Measurements from ENCODE around the gene C5.
A peak's percentile ranks its signal among the peaks of the same experiment; 100 is the strongest.
"Not testable (repeated sequence)": the region's sequence is repeated elsewhere in the genome, so short reads cannot be mapped to it uniquely, and the experiment has no call there.

C5 gene

DNA sequence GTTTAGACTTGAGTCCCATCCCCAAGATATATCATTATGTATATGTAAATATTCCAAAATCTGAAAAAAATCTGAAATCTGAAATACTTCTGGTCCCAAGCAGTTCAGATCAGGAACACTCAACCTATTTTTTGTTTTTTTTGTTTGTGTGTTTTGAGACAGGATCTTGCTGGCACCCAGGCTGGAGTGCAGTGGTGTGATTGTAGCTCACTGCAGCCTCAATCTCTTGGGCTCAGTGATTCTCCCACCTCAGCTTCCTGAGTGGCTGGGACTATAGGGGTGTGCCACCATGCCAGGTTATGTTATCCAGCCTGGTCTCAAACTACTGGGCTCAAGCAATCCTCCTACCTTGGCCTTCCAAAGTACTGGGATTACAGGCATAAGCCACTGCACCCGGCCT is 72.8 kb downstream of the C5 start:
- Mint-ChIP-seq H3K4me3 (no peak overlapping the region), H3K36me3 (no peaks in the 10 kb centered on the region), H3K27me3 (no peaks in the 10 kb centered on the region), H3K27ac (no peak overlapping the region), H3K4me1 (ENCODE audit: low read depth) (peaks cover 22% of the 10 kb centered on the region), H3K9me3 (ENCODE audit: low read depth) (no peaks in the 10 kb centered on the region)

DNA sequence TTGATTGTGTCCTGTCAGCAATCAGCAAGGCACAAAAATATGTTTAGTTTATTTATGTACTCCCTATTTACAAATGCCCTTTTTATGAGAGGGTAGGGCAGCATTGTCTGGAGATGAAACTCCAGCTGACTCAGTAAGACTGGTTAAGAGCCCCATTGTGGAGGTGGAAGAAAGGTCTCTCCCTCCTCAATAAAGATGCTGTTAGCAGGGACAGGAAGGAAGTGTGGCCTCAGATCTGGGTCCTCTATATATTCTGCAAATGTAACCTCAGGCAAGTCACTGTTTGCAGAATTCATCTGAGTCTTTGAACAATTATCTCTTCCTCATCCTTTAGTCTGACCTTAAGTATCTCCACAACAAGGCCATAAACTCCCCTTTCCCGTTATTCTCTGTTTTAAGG is 75.2 kb downstream of the C5 start:
- Mint-ChIP-seq H3K4me1 (ENCODE audit: low read depth) (peaks cover 18% of the 10 kb centered on the region), H3K9me3 (ENCODE audit: low read depth) (no peaks in the 10 kb centered on the region), H3K27me3 (no peaks in the 10 kb centered on the region), H3K36me3 (no peaks in the 10 kb centered on the region), H3K27ac (peak overlapping the region; percentile 66), H3K4me3 (no peak overlapping the region)

DNA sequence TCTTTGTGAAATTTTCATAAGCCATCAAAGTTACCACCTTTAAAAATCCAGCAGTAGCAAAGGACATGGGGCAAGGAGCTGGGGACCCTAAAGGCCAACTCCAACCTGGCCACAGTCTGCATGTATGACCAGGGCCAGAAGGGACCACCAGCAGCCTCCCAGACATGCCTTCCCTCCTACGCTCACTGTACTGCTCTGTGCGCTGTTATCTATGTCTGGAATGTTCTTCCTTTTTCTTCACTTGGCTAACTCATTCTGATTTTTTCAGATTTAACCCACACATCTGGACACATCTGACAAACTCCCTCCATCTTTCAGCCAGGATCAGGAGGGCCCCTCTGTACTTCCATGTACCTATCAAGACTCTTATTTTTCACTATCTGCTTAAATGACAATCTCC is 75.9 kb downstream of the C5 start:
- Mint-ChIP-seq H3K9me3 (ENCODE audit: low read depth) (no peaks in the 10 kb centered on the region), H3K36me3 (no peaks in the 10 kb centered on the region), H3K27ac (no peak overlapping the region), H3K4me1 (ENCODE audit: low read depth) (peaks cover 18% of the 10 kb centered on the region), H3K27me3 (no peaks in the 10 kb centered on the region), H3K4me3 (no peak overlapping the region)

DNA sequence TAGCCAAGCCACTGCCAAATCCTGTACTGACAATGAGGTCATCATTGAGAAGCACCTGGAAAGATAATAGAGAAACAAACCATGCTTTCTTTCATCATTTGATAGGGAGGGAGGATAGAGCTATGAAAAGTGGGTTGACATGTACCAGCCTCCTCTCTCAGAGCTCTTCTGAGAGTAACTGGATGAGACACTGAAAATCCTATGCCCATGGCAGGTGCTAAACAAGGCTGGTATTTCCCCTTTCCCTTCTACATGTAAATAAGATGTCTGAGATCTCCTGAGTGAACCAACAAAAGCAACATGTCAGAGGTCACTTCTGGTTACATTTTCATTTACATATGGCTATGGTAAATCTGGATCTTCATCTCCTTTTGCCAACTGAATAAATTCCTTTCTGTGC is 78.1 kb downstream of the C5 start:
- Mint-ChIP-seq H3K4me3 (no peak overlapping the region), H3K4me1 (ENCODE audit: low read depth) (peaks cover 18% of the 10 kb centered on the region), H3K36me3 (no peaks in the 10 kb centered on the region), H3K27me3 (no peaks in the 10 kb centered on the region), H3K9me3 (ENCODE audit: low read depth) (no peaks in the 10 kb centered on the region), H3K27ac (no peak overlapping the region)

DNA sequence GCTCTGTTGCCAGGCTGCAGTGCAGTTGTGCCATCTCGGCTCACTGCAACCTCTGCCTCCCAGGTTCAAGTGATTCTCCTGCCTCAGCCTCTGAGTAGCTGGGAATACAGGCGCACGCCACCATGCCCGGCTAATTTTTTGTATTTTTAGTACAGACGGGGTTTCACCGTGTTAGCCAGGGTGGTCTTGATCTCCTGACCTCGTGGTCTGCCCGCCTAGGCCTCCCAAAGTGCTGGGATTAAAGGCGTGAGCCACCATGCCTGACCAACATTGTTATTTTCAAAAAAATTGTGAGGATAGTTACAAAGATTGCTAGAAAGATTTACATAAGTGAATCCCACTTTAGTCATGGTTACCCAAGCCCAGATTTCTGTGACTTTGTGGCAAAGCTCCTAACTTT is 78.6 kb downstream of the C5 start:
- H3K27me3 Mint-ChIP-seq; H3K27ac Mint-ChIP-seq; H3K4me3 Mint-ChIP-seq; H3K9me3 Mint-ChIP-seq (ENCODE audit: low read depth); H3K36me3 Mint-ChIP-seq: not testable (repeated sequence)
- peaks cover 17% of the 10 kb centered on the region for H3K4me1 Mint-ChIP-seq (ENCODE audit: low read depth)

DNA sequence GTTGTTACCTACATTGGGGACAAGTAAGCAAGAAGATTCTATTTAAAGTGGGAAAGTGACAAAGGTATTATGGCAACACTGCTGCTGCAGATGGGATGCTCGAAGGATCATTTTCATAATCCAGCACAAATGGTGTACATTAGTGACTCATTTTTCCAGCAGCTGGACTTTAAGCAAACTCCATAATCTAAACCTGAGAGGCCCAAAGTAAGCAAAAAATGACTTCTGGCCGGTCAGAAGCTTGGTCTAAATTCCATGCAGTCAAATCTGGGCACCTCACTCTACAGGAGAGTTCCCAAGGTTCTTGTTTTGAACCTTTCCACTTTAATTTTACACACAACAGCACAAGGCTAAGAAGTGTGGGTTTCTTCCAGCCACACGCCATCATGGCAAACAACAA is 79.8 kb downstream of the C5 start:
- Mint-ChIP-seq H3K27ac (no peak overlapping the region), H3K4me1 (ENCODE audit: low read depth) (peaks cover 10% of the 10 kb centered on the region), H3K9me3 (ENCODE audit: low read depth) (no peaks in the 10 kb centered on the region), H3K36me3 (no peaks in the 10 kb centered on the region), H3K4me3 (no peak overlapping the region), H3K27me3 (no peaks in the 10 kb centered on the region)

DNA sequence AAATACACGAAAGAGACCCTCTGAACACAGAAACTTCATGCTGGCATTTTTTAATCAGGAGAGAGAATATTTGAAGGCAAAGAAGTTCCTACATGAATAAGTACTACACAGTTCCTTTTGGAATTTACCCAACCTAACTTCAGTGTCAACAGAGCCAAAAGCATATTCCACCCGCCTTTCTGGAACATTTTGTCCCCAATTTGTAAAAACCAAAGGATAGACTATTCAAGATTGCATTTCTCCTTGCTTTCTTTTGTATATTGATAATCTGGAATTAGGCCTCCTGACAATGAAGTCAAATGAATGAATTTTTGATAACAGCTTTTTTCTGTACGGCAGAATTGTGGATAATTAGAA is 84.1 kb downstream of the C5 start:
- no peaks in the 10 kb centered on the region for H3K27me3 Mint-ChIP-seq
- no peak overlapping the region for H3K27ac Mint-ChIP-seq
- no peaks in the 10 kb centered on the region for H3K4me1 Mint-ChIP-seq (ENCODE audit: low read depth)
- H3K9me3 Mint-ChIP-seq (ENCODE audit: low read depth), result no peaks in the 10 kb centered on the region
- H3K4me3 Mint-ChIP-seq, result no peak overlapping the region
- peaks cover 4% of the 10 kb centered on the region for H3K36me3 Mint-ChIP-seq

DNA sequence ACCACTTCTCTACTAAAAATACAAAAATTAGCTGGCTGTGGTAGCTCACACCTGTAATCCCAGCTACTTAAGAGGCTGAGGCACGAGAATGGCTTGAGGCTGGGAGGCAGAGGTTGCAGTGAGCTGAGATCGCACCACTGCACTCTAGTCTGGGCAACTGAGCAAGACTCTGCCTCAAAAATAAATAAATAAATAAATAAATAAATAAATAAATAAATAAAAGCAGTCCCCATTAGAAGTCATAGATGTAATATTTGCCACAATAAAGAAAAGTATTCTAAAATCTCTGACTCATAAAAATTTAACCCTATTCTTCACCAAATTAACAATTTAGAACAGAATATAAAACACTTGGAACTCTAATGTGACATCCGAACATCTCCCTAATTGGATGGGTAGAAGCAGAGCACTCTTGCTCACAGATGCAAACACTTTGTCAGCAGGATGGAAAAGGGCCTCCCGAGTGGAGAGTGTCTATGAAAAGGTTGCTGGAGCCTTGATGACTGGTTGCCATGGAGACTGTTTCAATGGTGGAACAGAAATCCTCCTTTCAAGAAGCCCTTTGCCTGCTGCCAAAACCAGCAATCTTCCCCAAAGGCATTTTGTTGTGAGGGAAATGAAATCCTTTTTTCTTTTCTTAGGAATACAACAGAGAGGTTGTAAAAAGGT is 84.6 kb downstream of the C5 start:
- peaks cover 4% of the 10 kb centered on the region for H3K36me3 Mint-ChIP-seq
- no peaks in the 10 kb centered on the region for H3K4me1 Mint-ChIP-seq (ENCODE audit: low read depth)
- H3K9me3 Mint-ChIP-seq (ENCODE audit: low read depth), result no peaks in the 10 kb centered on the region
- H3K27me3 Mint-ChIP-seq, result no peaks in the 10 kb centered on the region
- H3K27ac Mint-ChIP-seq, result no peak overlapping the region
- H3K4me3 Mint-ChIP-seq, result no peak overlapping the region

DNA sequence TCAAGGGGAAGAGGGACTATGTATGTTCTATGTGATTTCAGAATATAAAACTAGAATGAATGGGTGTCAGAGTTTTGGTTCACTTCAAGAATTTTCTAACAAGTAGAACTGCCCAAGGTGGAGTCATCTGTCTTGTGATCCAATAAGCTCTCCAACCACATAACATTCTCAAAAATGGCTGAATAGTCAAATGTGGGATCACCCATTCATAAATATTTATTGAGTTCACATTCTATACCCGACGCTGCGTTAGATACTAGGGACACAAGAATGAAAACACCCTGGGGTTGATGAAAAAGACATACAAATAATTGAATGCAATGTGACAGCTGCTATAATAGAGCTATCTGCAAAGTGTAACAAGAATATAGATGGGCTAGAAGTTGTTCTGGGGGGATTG is 88.1 kb downstream of the C5 start:
- Mint-ChIP-seq H3K27me3 (no peaks in the 10 kb centered on the region), H3K36me3 (peaks cover 4% of the 10 kb centered on the region), H3K4me3 (no peak overlapping the region), H3K27ac (no peak overlapping the region), H3K4me1 (ENCODE audit: low read depth) (no peaks in the 10 kb centered on the region), H3K9me3 (ENCODE audit: low read depth) (no peaks in the 10 kb centered on the region)

DNA sequence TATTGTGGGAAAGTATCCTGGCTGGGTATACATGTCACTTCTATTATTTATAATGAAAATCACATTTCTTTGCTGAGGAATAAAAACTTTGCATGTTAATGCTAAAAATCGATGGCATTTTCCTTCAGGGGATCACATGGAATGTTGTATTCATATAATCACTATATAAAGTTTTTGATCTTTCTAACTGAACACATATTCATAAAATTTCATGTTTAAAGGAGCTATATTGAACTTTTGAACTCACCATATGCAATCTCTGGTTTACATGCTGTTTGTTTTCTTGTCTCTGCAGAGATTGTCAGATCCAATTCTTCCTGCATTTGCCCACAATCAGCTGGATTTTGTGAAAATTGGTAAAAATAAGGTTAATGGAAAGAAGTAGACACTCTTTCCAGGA is 90.1 kb downstream of the C5 start:
- Mint-ChIP-seq H3K27ac (no peak overlapping the region), H3K27me3 (no peaks in the 10 kb centered on the region)

DNA sequence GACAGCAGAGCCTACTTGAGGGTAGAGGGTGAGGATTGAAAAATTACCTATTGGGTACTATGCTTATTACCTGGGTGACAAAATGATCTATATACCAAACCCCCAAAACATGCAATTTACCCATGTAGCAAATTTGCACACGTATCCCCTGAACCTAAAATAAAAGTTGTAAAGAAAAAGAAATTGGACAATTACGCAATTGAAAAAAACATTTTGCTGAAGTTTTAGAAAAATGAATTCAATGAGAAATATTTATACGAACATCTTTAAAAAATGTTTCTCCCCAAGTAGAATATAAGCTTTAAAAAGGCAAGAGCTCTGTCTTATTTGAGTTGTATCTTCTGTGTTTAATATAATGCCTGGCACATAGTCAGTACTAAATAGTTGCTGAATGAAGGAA is 93.2 kb downstream of the C5 start:
- Mint-ChIP-seq H3K36me3 (no peaks in the 10 kb centered on the region), H3K27ac (no peak overlapping the region), H3K4me3 (no peak overlapping the region), H3K4me1 (ENCODE audit: low read depth) (no peaks in the 10 kb centered on the region), H3K27me3 (no peaks in the 10 kb centered on the region), H3K9me3 (ENCODE audit: low read depth) (no peaks in the 10 kb centered on the region)

More for the DNA sequence above, 90.1 kb downstream of the C5 start:
- Mint-ChIP-seq H3K4me1 (ENCODE audit: low read depth) (no peaks in the 10 kb centered on the region), H3K4me3 (no peak overlapping the region), H3K36me3 (peaks cover 4% of the 10 kb centered on the region), H3K9me3 (ENCODE audit: low read depth) (no peaks in the 10 kb centered on the region)

DNA sequence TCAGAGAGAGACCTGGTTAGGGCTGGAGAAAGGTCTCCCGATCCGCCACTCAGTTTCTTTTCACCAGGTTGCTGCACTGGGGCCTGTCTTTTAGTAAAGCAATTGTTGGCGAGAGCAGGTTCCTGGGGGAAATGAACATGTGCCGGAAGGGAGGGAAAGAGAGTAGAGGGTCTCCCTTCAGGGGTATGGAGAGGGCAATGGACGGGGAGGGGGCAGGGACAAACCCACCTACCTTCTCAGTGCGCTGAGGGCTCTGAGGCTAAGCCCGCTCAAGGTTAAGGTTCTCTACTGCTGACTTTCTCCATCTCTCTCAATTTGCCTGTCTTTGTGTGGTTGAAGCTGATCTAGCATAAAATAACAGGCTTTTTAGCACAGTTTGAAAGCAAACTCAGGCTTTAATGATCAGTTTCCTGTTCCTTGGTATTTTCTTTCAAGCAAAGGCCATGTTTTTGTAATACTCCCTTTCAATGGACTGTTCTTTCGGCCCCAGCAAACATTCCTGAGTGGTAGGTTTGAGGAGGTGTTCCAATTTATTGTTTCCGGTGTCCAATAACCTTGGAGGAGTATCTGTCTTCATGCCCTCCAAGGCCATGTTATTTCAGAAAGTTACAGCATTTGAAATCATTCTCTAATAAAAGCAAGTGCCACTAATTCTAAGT is 98.0 kb downstream of the C5 start:
- H3K27me3 Mint-ChIP-seq, result no peaks in the 10 kb centered on the region
- no peaks in the 10 kb centered on the region for H3K9me3 Mint-ChIP-seq (ENCODE audit: low read depth)
- H3K27ac Mint-ChIP-seq, result no peak overlapping the region
- H3K4me1 Mint-ChIP-seq (ENCODE audit: low read depth), result no peaks in the 10 kb centered on the region
- no peaks in the 10 kb centered on the region for H3K36me3 Mint-ChIP-seq
- no peak overlapping the region for H3K4me3 Mint-ChIP-seq

DNA sequence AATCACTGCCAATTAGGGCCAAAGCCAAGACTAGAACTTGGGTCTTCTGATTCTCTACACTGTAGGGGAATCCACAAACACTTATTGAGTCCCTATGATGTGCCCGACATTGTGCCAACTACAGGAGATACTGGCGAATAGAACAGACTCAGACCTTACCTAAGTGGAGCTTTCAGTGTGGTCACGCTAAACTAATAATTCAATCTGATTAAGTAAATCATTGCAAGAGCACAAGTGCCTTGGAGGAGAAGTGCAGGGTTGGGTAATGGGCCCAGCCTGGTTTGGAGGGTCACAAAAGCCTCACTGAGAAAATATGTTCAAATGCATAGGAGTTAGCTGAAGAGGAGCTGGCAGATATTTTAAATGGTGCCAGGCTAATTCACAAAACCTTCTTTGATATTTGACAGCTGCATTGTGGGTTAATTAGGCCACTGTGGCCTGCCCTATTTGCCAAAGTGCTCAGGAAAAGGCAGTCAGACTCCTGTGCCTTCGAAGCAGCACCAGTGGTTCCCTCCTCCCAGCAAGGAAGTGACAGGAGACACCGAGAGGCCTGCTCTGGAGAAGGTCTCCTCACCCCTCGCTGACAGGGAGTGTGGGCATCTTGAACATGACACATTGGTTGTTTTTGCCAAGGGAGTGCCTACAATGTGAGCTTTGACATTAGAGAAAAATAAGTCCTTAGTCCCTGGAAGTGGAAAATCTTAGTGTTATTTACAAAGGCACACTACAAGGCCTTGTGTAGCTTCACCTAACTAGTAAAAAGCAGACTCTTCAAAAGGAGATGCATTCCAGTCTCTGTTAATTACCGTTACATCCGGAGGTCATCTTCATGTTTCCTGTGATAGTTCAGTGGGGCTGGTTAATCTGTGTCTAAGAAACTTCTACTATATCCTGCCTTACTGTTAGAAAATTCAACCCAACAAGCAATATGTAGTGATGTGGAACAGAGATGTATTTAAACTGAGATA is 99.4 kb downstream of the C5 start:
- Mint-ChIP-seq H3K27me3 (no peaks in the 10 kb centered on the region), H3K36me3 (no peaks in the 10 kb centered on the region), H3K27ac (no peak overlapping the region), H3K4me1 (ENCODE audit: low read depth) (no peaks in the 10 kb centered on the region), H3K9me3 (ENCODE audit: low read depth) (no peaks in the 10 kb centered on the region), H3K4me3 (no peak overlapping the region)

DNA sequence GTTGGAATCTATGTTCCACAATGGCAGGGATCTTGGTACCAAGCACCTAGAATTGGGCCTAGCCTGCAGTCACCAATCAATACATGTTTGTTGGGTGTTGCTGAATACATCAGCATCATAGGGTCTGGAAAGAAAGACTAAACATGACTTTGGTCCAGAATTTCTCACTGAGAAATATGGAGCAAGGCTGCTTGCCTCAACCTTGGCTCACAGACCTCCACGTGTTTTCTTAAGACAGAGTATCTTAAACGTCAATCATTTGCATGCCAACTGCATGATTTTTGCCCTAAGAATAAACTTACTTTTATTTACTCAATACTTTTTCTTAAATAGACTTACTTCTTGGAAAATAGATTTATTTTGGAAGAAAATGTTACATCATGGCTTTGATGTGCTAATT is 100.8 kb downstream of the C5 start:
- no peaks in the 10 kb centered on the region for H3K4me1 Mint-ChIP-seq (ENCODE audit: low read depth)
- no peaks in the 10 kb centered on the region for H3K36me3 Mint-ChIP-seq
- H3K27ac Mint-ChIP-seq, result no peak overlapping the region
- H3K4me3 Mint-ChIP-seq, result no peak overlapping the region
- H3K9me3 Mint-ChIP-seq (ENCODE audit: low read depth), result no peaks in the 10 kb centered on the region
- no peaks in the 10 kb centered on the region for H3K27me3 Mint-ChIP-seq

DNA sequence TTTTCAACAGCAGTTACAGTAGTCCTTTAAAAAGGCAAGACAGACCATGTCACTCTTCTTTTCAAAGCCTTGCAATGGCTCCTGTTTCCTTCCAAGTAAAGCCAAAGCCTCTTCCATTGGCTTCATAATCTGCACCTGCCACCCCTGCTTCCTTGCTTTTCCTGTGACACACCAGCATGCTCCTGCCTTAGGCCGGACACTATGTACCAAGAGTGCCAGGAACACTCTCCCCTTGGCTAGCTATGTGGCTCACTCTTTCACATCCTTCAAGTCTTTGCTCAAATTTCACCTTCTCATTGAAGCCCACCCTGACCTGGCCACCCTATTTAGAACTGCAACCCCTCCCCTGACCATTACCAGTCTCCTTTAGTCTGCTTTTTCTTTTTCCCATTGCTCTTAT is 101.3 kb downstream of the C5 start:
- no peaks in the 10 kb centered on the region for H3K4me1 Mint-ChIP-seq (ENCODE audit: low read depth)
- no peaks in the 10 kb centered on the region for H3K9me3 Mint-ChIP-seq (ENCODE audit: low read depth)
- H3K27me3 Mint-ChIP-seq, result no peaks in the 10 kb centered on the region
- H3K4me3 Mint-ChIP-seq, result no peak overlapping the region
- no peak overlapping the region for H3K27ac Mint-ChIP-seq
- H3K36me3 Mint-ChIP-seq, result no peaks in the 10 kb centered on the region

Data from activated naive CD8-positive, alpha-beta T cell (primary cell).